MM.1S (cell line): ENCODE measurements around the gene PZP.

Source experiments
- EZH2 ChIP-seq: fragments of 300-600 bp; sonication (generic); optimal IDR thresholded peaks from 2 replicates; pipeline ENCODE3; 2017; ENCODE audit warnings: low read depth, mild to moderate bottlenecking, antibody characterized with exemption, low read length, mixed read lengths
- TF ChIP-seq, protein P1 (sequence below): fragments of 300-600 bp; sonication (generic); IDR thresholded peaks from 2 replicates; pipeline ENCODE4 v1.5.1; 2016; ENCODE audit warnings: antibody characterized with exemption, low read length, mixed read lengths

DNA sequence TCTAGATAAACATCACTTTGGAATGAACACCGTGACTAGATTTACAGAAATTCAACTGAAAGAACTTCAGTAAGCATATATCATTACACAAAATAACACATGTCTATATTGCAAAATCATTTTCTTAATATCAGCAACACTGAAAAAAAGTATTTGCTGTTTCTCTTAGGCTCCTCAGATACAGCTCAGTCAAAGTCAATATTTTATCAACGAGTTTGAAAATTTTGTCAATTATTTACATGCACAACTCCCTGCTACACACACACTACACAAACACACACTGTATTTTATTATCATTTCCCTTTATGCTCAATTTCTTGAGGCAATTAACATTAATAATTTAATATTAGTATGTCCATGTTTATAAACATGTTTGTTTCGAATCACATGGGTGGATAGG, 3.8 kb downstream of the PZP start:
- TF ChIP-seq, protein P1, sequence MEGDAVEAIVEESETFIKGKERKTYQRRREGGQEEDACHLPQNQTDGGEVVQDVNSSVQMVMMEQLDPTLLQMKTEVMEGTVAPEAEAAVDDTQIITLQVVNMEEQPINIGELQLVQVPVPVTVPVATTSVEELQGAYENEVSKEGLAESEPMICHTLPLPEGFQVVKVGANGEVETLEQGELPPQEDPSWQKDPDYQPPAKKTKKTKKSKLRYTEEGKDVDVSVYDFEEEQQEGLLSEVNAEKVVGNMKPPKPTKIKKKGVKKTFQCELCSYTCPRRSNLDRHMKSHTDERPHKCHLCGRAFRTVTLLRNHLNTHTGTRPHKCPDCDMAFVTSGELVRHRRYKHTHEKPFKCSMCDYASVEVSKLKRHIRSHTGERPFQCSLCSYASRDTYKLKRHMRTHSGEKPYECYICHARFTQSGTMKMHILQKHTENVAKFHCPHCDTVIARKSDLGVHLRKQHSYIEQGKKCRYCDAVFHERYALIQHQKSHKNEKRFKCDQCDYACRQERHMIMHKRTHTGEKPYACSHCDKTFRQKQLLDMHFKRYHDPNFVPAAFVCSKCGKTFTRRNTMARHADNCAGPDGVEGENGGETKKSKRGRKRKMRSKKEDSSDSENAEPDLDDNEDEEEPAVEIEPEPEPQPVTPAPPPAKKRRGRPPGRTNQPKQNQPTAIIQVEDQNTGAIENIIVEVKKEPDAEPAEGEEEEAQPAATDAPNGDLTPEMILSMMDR = no peak
- no peak for TF ChIP-seq EZH2
